Neuronal stem cell (in vitro differentiated cells): ENCODE measurements around the gene HAVCR1.

ENCODE experiments used
- DNase-seq: peaks from one replicate; pipeline ENCODE4 v3.0.0-alpha.2; 2013; ENCODE audit warnings: low spot score
- H2AFZ ChIP-seq: one replicate; pipeline ENCODE4 v1.6.1; 2013; ENCODE audit warnings: mild to moderate bottlenecking, low read length, inconsistent platforms
- H2AK5ac ChIP-seq: 2 replicates; pipeline ENCODE4 v1.6.1; 2013; ENCODE audit warnings: low read depth, mild to moderate bottlenecking, inconsistent platforms, low read length, moderate library complexity, mixed read lengths
- H2BK120ac ChIP-seq: 2 replicates; pipeline ENCODE4 v1.6.1; 2013; ENCODE audit warnings: low read depth, mild to moderate bottlenecking, inconsistent platforms, low read length, moderate library complexity, mixed read lengths
- H2BK12ac ChIP-seq: one replicate; pipeline ENCODE4 v1.6.1; 2013; ENCODE audit warnings: low read length, inconsistent platforms
- H2BK15ac ChIP-seq: 2 replicates; pipeline ENCODE4 v1.6.1; 2013; ENCODE audit warnings: mild to moderate bottlenecking, low read length, inconsistent platforms, mixed read lengths
- H2BK5ac ChIP-seq: one replicate; pipeline ENCODE4 v1.6.1; 2013; ENCODE audit warnings: inconsistent platforms, mild to moderate bottlenecking, low read length, moderate library complexity
- H3K14ac ChIP-seq: one replicate; pipeline ENCODE4 v1.6.1; 2013; ENCODE audit warnings: low read length, inconsistent platforms
- H3K18ac ChIP-seq: 2 replicates; pipeline ENCODE4 v1.6.1; 2013; ENCODE audit warnings: low read length, inconsistent platforms
- H3K23ac ChIP-seq: 2 replicates; pipeline ENCODE4 v1.6.1; 2013; ENCODE audit warnings: low read depth, mild to moderate bottlenecking, mixed read lengths, low read length, inconsistent platforms; ENCODE audit not compliant: poor library complexity
- H3K27ac ChIP-seq: replicated peaks from 3 replicates; pipeline ENCODE4 v1.5.1; 2013; ENCODE audit warnings: low read length, inconsistent platforms
- H3K27me3 ChIP-seq, 3 experiments: 2 replicates each; pipeline ENCODE4 v1.6.1; 2013; ENCODE audit warnings: low read length in 3 of 3, mild to moderate bottlenecking in 2 of 3, inconsistent platforms in 1 of 3, low read depth in 1 of 3, mixed read lengths in 1 of 3, moderate library complexity in 1 of 3; ENCODE audit not compliant: control insufficient read depth in 3 of 3, insufficient read depth in 3 of 3
- H3K36me3 ChIP-seq, 2 donors: replicated peaks in 1 of 2; 2 replicates each; pipeline ENCODE4 v1.6.1; 2013; ENCODE audit warnings: low read length in 2 of 2; ENCODE audit not compliant: control insufficient read depth in 2 of 2, insufficient read depth in 2 of 2
- H3K4ac ChIP-seq: 2 replicates; pipeline ENCODE4 v1.6.1; 2013; ENCODE audit warnings: inconsistent platforms, mild to moderate bottlenecking, low read length, moderate library complexity
- H3K4me1 ChIP-seq, 2 donors: 1 replicate in 1 of 2; 2 replicates in 1 of 2; pipeline ENCODE4 v1.6.1; 2013; ENCODE audit warnings: low read length in 2 of 2, low read depth in 1 of 2; ENCODE audit not compliant: control insufficient read depth in 2 of 2, insufficient read depth in 1 of 2
- H3K4me2 ChIP-seq: one replicate; pipeline ENCODE4 v1.6.1; 2013; ENCODE audit warnings: mild to moderate bottlenecking, low read length, inconsistent platforms; ENCODE audit not compliant: insufficient read depth, poor library complexity, severe bottlenecking
- H3K4me3 ChIP-seq, 2 donors: 2 replicates each; pipeline ENCODE4 v1.5.1; 2013; ENCODE audit warnings: low read length in 2 of 2, mild to moderate bottlenecking in 2 of 2, inconsistent platforms in 1 of 2, moderate library complexity in 1 of 2
- H3K79me1 ChIP-seq: one replicate; pipeline ENCODE4 v1.6.1; 2013; ENCODE audit warnings: low read depth, mild to moderate bottlenecking, inconsistent platforms, low read length, moderate library complexity
- H3K9ac ChIP-seq: one replicate; pipeline ENCODE4 v1.6.1; 2013; ENCODE audit warnings: mild to moderate bottlenecking, low read depth, low read length, inconsistent platforms; ENCODE audit not compliant: poor library complexity
- H3K9me3 ChIP-seq, 2 donors: replicated peaks in 1 of 2; 2 replicates each; pipeline versions ENCODE3 to v1.6.1; 2013; ENCODE audit warnings: low read length in 2 of 2, mild to moderate bottlenecking in 2 of 2, inconsistent platforms in 1 of 2, low read depth in 1 of 2, mixed read lengths in 1 of 2, moderate library complexity in 1 of 2; ENCODE audit not compliant: control insufficient read depth in 2 of 2, insufficient read depth in 1 of 2
- H4K8ac ChIP-seq: one replicate; pipeline ENCODE4 v1.6.1; 2013; ENCODE audit warnings: low read depth, mild to moderate bottlenecking, inconsistent platforms, low read length, moderate library complexity
- H4K91ac ChIP-seq: one replicate; pipeline ENCODE4 v1.6.1; 2013; ENCODE audit warnings: low read length, low read depth, mild to moderate bottlenecking, inconsistent platforms; ENCODE audit not compliant: poor library complexity
- WGBS, 2 donors: extraction: QIAGEN DNeasy Blood & Tissue Kit; methylation state at CpG; one replicate each; pipeline ENCODE4 v1.1.7; 2013; ENCODE audit warnings: missing lambda C conversion rate in 2 of 2, mixed read lengths in 1 of 2; ENCODE audit not compliant: insufficient read length in 2 of 2, insufficient replicate concordance in 1 of 2; ENCODE audit errors: extremely low coverage in 2 of 2; 5-methylcytosine and 5-hydroxymethylcytosine counted together

The HAVCR1 gene

DNA sequence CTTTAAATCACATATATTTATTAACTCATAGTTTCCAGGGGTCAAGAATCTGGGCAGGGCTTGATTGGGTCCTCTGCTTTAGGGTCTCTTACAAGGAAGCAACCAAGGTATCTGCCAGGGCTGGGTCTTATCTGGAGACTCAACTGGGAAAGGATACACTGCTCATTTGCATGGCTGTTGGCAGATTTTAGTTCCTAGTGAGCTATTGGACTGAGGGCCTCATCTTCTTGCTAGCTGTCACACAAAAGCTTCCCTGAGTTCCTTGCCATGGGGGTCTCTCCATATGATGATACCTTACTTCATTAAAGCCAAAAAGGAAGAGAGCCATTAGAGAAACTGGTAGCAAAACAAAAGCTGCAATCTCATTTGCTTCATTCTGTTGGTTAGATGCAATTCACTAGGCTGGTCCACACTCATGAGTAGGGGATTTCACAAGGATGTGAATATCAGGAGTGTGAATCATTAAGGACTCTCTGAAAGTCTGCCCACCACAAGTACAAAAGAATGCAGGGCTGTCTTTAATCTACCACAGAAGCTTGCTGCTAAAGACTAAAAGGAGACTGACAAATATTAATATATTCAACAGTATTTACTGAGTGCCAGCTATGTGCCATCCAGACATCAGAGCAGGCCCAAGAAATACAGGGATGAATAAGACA, 53.9 kb downstream of the HAVCR1 start:
- no peak overlapping the region for H2AFZ ChIP-seq
- no peaks in the 10 kb centered on the region for H3K79me1 ChIP-seq
- H3K4me2 ChIP-seq: no peak overlapping the region
- DNase-seq: no peak
- H4K91ac ChIP-seq: no peak overlapping the region
- no peaks in the 10 kb centered on the region for H3K27me3 ChIP-seq
- H2BK120ac ChIP-seq: no peak overlapping the region
- no peak overlapping the region for H3K14ac ChIP-seq
- no peak overlapping the region for H3K4ac ChIP-seq
- H3K23ac ChIP-seq: no peak overlapping the region
- H3K4me3 ChIP-seq: no peak overlapping the region
- H3K27ac ChIP-seq: no peak overlapping the region
- no peaks in the 10 kb centered on the region for H3K4me1 ChIP-seq
- no peak overlapping the region for H2BK15ac ChIP-seq
- no peak overlapping the region for H4K8ac ChIP-seq
- no peak overlapping the region for H2BK5ac ChIP-seq
- no peak overlapping the region for H2BK12ac ChIP-seq
- H3K9me3 ChIP-seq: peaks cover 0 to 2% of the 10 kb centered on the region in 2 donors
- H3K18ac ChIP-seq: no peak overlapping the region
- H3K36me3 ChIP-seq: no peaks in the 10 kb centered on the region
- H2AK5ac ChIP-seq: no peak overlapping the region
- no peak overlapping the region for H3K9ac ChIP-seq

DNA sequence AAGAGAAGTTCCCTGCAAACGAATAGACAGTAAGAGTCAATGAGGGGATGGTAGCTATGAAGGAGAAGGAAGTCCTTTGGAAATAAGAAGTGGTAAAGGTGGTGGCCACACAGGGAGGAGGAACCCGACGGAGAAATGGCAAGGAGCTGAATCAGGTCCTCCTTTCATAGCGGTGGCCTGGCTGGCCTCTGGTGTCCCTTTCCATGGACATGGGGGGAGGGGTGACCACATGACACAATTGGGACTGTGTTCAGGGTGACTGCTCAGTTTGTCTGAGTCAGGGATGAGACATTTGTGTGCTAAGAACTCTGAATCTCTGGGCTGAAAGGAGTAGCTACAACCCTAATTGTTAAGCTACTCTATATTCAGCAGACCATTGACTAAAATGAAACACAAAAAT, 67.2 kb downstream of the HAVCR1 start:
- no peak overlapping the region for H2AK5ac ChIP-seq
- no peak overlapping the region for H2BK15ac ChIP-seq
- no peak overlapping the region for H3K4me2 ChIP-seq
- no peak overlapping the region for H2BK120ac ChIP-seq
- H3K4me1 ChIP-seq: no peaks in the 10 kb centered on the region
- H3K79me1 ChIP-seq: no peaks in the 10 kb centered on the region
- H3K27ac ChIP-seq: no peak overlapping the region
- no peak overlapping the region for H2BK5ac ChIP-seq
- H3K23ac ChIP-seq: no peak overlapping the region
- H2BK12ac ChIP-seq: no peak overlapping the region
- no peak overlapping the region for H2AFZ ChIP-seq
- H4K8ac ChIP-seq: no peak overlapping the region
- H3K4me3 ChIP-seq: no peak overlapping the region
- no peaks in the 10 kb centered on the region for H3K36me3 ChIP-seq
- no peaks in the 10 kb centered on the region for H3K27me3 ChIP-seq
- H3K4ac ChIP-seq: no peak overlapping the region
- H3K18ac ChIP-seq: no peak overlapping the region
- DNase-seq: no peak
- no CpG with 5 or more reads among the region's 4 CpGs for WGBS, 2 donors
- H3K14ac ChIP-seq: no peak overlapping the region
- no peak overlapping the region for H3K9ac ChIP-seq
- no peaks in the 10 kb centered on the region for H3K9me3 ChIP-seq
- H4K91ac ChIP-seq: no peak overlapping the region

DNA sequence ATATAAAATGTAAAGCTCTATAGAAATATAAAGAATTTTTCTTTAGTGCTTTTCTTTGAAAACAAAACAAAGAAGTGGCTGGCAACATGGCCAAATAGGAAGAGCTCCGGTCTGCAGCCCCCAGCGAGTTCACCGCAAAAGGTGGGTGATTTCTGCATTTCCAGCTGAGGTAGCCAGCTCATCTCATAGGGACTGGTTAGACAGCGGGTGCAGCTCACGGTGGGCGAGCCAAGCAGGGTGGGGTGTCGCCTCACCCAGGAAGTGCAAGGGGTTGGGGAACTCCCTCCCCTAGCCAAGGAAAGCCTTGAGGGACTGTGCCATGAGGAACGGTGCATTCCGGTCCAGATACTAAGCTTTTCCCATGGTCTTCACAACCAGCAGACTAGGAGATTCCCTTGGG, 74.9 kb downstream of the HAVCR1 start:
- H3K79me1 ChIP-seq: no peaks in the 10 kb centered on the region
- no peak overlapping the region for H3K23ac ChIP-seq
- H3K4me1 ChIP-seq: no peaks in the 10 kb centered on the region
- H2AK5ac ChIP-seq: no peak overlapping the region
- no CpG with 5 or more reads among the region's 9 CpGs for WGBS, 2 donors
- no peak overlapping the region for H4K91ac ChIP-seq
- no peaks in the 10 kb centered on the region for H3K9me3 ChIP-seq
- no peak overlapping the region for H2BK5ac ChIP-seq
- H3K4me2 ChIP-seq: no peak overlapping the region
- no peak overlapping the region for H3K18ac ChIP-seq
- no peak overlapping the region for H3K14ac ChIP-seq
- no peak for DNase-seq
- no peak overlapping the region for H2BK12ac ChIP-seq
- H3K9ac ChIP-seq: no peak overlapping the region
- no peak overlapping the region for H4K8ac ChIP-seq
- no peak overlapping the region for H3K4me3 ChIP-seq
- no peak overlapping the region for H2BK15ac ChIP-seq
- no peak overlapping the region for H3K27ac ChIP-seq
- no peak overlapping the region for H2AFZ ChIP-seq
- no peaks in the 10 kb centered on the region for H3K27me3 ChIP-seq
- H2BK120ac ChIP-seq: no peak overlapping the region
- H3K4ac ChIP-seq: no peak overlapping the region
- no peaks in the 10 kb centered on the region for H3K36me3 ChIP-seq

DNA sequence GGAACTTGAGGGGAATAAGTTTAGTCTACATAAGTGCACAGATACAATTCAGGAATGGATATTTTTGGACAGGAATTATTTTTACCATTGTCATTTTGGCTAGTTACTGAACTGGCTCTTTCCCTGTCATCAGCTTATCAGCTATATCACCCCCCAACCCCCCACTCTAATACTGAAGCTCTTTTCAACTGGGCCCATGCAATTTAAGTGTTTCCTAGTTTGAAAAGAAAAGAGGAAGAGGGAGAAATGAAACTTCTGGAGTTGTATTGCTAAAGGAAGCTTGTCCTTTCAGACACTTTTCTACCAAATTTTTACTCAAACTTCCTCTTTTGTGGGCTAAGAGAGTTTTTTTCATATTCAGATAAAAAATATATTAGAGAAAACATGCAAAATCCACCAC, 77.4 kb downstream of the HAVCR1 start:
- Histone ChIP-seq H3K14ac (no peak overlapping the region), H3K27ac (no peak overlapping the region), H2BK12ac (no peak overlapping the region), H3K9ac (no peak overlapping the region), H3K27me3 (no peaks in the 10 kb centered on the region), H3K36me3 (no peaks in the 10 kb centered on the region), H2AFZ (no peak overlapping the region), H3K4me3 (no peak overlapping the region), H3K23ac (no peak overlapping the region), H2BK15ac (no peak overlapping the region), H4K91ac (no peak overlapping the region), H2BK5ac (no peak overlapping the region), H3K4me2 (no peak overlapping the region), H3K18ac (no peak overlapping the region), H3K4ac (no peak overlapping the region), H3K79me1 (no peaks in the 10 kb centered on the region), H2BK120ac (no peak overlapping the region), H3K9me3 (no peaks in the 10 kb centered on the region), H3K4me1 (no peaks in the 10 kb centered on the region), H4K8ac (no peak overlapping the region), H2AK5ac (no peak overlapping the region)
- DNase-seq: no peak
